ENCODE measurements around the gene MBD3L1.

DNA sequence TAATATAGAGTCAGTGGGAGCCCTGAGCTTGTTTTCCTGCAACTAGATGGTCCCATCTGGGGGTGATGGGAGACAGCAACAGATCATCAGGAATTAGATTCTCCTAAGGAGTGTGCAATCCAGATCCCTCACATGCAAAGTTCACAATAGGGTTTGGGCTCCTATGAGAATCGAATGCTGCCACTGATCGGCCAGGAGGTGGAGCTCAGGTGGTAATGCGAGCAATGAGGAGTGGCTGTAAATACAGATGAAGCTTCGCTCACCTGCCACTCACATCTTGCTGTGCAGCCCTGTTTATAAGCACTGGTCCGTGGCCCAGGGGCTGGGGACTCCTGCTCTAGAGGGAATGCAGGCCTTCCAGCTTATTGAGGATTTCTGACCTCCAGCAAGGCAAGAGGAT, 5.8 kb upstream of the MBD3L1 start:
- TF ChIP-seq, protein P1, sequence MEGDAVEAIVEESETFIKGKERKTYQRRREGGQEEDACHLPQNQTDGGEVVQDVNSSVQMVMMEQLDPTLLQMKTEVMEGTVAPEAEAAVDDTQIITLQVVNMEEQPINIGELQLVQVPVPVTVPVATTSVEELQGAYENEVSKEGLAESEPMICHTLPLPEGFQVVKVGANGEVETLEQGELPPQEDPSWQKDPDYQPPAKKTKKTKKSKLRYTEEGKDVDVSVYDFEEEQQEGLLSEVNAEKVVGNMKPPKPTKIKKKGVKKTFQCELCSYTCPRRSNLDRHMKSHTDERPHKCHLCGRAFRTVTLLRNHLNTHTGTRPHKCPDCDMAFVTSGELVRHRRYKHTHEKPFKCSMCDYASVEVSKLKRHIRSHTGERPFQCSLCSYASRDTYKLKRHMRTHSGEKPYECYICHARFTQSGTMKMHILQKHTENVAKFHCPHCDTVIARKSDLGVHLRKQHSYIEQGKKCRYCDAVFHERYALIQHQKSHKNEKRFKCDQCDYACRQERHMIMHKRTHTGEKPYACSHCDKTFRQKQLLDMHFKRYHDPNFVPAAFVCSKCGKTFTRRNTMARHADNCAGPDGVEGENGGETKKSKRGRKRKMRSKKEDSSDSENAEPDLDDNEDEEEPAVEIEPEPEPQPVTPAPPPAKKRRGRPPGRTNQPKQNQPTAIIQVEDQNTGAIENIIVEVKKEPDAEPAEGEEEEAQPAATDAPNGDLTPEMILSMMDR (IDR thresholded peaks at IDR 0.05; ENCODE audit: insufficient read depth, low read depth, low read length): no peak
- no peak for TF ChIP-seq EZH2 (IDR thresholded peaks at IDR 0.05; ENCODE audit: insufficient read depth, low read length)

All from astrocyte (in vitro differentiated cells and primary cell).